BJ (cell line): ENCODE data around the gene NFAT5. TPM values are rescaled to one million over a fixed set of nuclear protein-coding genes. Genes with fewer than 3 reads are reported as not detected.

Source experiments
- CTCF ChIA-PET: fragments of 350-600 bp; formaldehyde crosslinking; extraction: SDS; loops from one replicate; lab custom pipeline; 2021; ENCODE audit warnings: antibody characterized with exemption, inconsistent platforms; lab: Yijun Ruan, JAX
- POLR2A ChIA-PET: fragments of 300-600 bp; sonication (Branson Sonifier 250); formaldehyde crosslinking; extraction: SDS; loops from one replicate; lab custom pipeline; 2021; ENCODE audit warnings: antibody characterized with exemption; lab: Charles Lee
- DNase-seq: peaks from one replicate; pipeline ENCODE4 v3.0.0-alpha.2; 2011; ENCODE audit warnings: low read depth
- H3K27me3 ChIP-seq: 2 replicates; pipeline ENCODE4 v1.6.0; 2011; ENCODE audit warnings: low read length; ENCODE audit not compliant: control insufficient read depth, insufficient read depth
- H3K36me3 ChIP-seq: 2 replicates; pipeline ENCODE4 v1.5.1; 2011; ENCODE audit warnings: low read length; ENCODE audit not compliant: control insufficient read depth, insufficient read depth
- H3K4me3 ChIP-seq: 2 replicates; pipeline ENCODE4 v1.5.1; 2011; ENCODE audit warnings: low read depth, mild to moderate bottlenecking, control low read depth, low read length
- CTCF ChIP-seq: IDR thresholded peaks from 2 replicates; pipeline ENCODE4 v1.5.1; 2011; ENCODE audit warnings: low read depth, mild to moderate bottlenecking, control low read depth, inconsistent platforms, low read length, moderate library complexity; ENCODE audit not compliant: insufficient read depth
- polyA plus RNA-seq: library from polyadenylated mRNA; depleted of rRNA; stranded (reverse); fragments of >200 nt; gene quantifications from 2 replicates; pipeline ENCODE4 v1.2.3, GENCODE V29; 2011

NFAT5 gene
- polyA plus RNA-seq, 1 experiment: 29.6 TPM

- no peak overlapping the region for H3K4me3 ChIP-seq
- TF ChIP-seq CTCF: no peak
- no peaks in the 10 kb centered on the region for H3K27me3 ChIP-seq
- POLR2A ChIA-PET: no interaction called here
- DNase-seq: no peak
- peaks cover 12% of the 10 kb centered on the region for H3K36me3 ChIP-seq
- CTCF ChIA-PET: interaction anchor here (1.0 to 1.8 kb wide), 3 partner anchors 19 to 311 kb away, joined by 3 to 6 read pairs (median 6); partner anchors contain the start of genes NOB1 and NQO1
These were observed 141.2 kb downstream of the NFAT5 start for GRCh38 chr16:69706975-69707340.

DNA sequence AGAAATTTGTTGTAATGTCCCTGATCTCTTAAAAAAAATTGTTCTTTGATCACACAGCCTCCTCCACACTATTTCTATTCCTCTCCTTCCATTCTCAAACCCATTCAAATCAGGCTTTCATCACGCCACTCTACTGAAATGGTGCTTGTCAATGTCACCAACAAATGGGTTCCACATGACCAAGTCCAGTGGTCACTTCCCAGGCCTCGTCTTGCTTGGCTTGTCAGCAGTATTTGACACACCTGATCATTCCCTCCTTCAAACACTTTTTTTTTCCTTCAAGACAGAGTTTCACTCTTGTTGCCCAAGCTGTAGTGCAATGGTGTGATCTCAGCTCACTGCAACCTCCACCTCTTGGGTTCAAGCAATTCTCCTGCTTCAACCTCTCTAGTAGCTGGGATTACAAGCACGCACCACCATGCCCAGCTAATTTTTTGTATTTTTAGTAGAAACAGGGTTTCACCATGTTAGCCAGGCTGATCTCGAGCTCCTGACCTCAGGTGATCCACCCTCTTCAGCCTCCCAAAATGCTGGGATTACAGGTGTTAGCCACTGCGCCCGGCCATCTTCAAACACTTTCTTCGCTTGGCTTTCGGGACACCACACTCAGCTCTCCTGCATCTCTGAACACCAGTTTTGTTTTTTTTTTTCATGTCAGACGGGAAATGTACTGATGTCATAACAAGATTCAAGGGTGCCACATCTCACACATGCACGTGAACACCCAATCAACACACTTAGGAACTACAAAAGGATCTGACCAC, 142.3 kb downstream of the NFAT5 start:
- ChIA-PET POLR2A (interaction anchor here (0.7 kb wide), 1 partner anchor 325 kb away, joined by 5 read pairs; no protein-coding TSS in a partner anchor), CTCF (interaction anchor here (1.2 to 3.4 kb wide), 5 partner anchors 8 to 311 kb away, joined by 5 to 29 read pairs (median 7); partner anchors contain the start of genes NOB1 and NQO1)
- Histone ChIP-seq H3K27me3 (no peaks in the 10 kb centered on the region), H3K36me3 (peaks cover 15% of the 10 kb centered on the region), H3K4me3 (no peak overlapping the region)
- no peak for DNase-seq
- TF ChIP-seq CTCF: no peak

DNA sequence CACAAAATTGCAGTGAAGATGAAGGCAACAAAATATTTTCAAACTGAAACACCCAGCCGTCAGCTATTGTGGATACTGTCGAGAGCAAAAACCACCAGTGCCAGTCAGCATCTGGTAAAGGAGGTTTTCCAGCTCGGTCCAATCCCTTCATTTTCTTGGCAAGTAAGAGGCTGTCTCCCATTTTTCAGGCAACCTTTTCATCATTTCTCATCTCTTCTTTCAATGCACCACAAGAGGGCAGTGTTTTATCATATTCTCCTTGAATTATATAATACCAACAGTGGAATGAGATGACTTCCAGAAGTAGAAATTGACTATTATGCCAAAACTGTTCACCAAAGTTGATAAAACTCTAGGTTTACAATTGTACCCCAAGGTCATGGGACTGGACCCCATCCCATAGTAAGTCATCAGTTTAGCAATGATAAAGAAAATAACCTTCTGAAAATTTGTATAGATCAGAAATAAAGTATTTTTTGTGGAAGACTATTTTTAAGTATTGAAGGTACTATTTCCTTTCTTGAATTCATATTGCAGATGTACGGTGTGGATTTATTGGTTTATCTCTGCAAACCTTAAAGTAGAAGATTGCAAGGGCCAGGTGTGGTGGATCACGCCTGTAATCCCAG, 143.8 kb downstream of the NFAT5 start:
- DNase-seq: peak; percentile 25
- Histone ChIP-seq H3K27me3 (no peaks in the 10 kb centered on the region), H3K36me3 (peaks cover 16% of the 10 kb centered on the region), H3K4me3 (no peak overlapping the region)
- TF ChIP-seq CTCF: peak; percentile 53
- CTCF ChIA-PET: interaction anchor here (0.8 to 3.4 kb wide), 11 partner anchors 10 to 313 kb away, joined by 3 to 29 read pairs (median 3); partner anchors contain the start of genes NOB1 and NQO1
- POLR2A ChIA-PET: no interaction called here

- Histone ChIP-seq H3K4me3 (no peak overlapping the region), H3K36me3 (peaks cover 21% of the 10 kb centered on the region), H3K27me3 (no peaks in the 10 kb centered on the region)
- CTCF ChIA-PET: interaction anchor here (0.9 to 3.4 kb wide), 7 partner anchors 8 to 327 kb away, joined by 3 to 29 read pairs (median 4); partner anchors contain the start of gene NOB1
- no peak for TF ChIP-seq CTCF
- peak; percentile 17 for DNase-seq
- POLR2A ChIA-PET: no interaction called here
These were observed 145.5 kb downstream of the NFAT5 start for GRCh38 chr16:69711115-69711740.
